Forelimb muscle (tissue), 1 donor: ENCODE results near the gene PNMA6E. TPM values are rescaled to one million over a fixed set of nuclear protein-coding genes. Genes with fewer than 3 reads are reported as not detected.
"Not testable (repeated sequence)": the region's sequence is repeated elsewhere in the genome, so short reads cannot be mapped to it uniquely, and the experiment has no call there.

Experiments used
- DNase-seq: peaks from one replicate; pipeline ENCODE4 v3.0.0-alpha.2; 2013; ENCODE audit warnings: low read depth
- polyA plus RNA-seq: library from polyadenylated mRNA; unstranded; fragments of 120-200 nt; gene quantifications from one replicate; pipeline ENCODE4 v1.2.1, GENCODE V29; 2013; ENCODE audit not compliant: insufficient read length

The PNMA6E gene
- polyA plus RNA-seq, 1 donor: not detected

- no peak for DNase-seq
These were observed 7.8 kb upstream of the PNMA6E start for GRCh38 chrX:153408871-153409351.

- DNase-seq: no peak
These were observed 7.1 kb upstream of the PNMA6E start for GRCh38 chrX:153408221-153408721.

DNA sequence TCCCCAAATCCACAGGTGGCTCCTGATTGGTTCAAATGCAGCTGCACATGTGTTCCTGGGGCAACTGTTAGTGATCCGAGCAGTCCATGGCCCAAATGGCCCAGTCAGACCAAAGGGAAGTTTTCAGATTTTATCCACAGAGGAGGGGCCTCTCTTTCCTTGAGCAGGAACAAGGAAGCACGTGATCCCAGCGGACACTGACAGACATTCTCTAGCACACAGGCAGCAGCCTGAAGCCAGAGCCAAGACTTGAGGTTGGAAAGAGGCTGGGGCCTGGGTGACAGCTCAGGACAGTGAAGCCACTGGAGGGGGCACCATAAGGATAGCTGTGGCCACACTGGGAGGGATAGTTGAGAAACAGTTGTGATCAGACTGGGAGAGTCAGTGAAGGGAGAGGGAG is 6.6 kb upstream of the PNMA6E start:
- DNase-seq: no peak

GRCh38 chrX:153406903-153407302 is 5.8 kb upstream of the PNMA6E start:
- DNase-seq: no peak

DNA sequence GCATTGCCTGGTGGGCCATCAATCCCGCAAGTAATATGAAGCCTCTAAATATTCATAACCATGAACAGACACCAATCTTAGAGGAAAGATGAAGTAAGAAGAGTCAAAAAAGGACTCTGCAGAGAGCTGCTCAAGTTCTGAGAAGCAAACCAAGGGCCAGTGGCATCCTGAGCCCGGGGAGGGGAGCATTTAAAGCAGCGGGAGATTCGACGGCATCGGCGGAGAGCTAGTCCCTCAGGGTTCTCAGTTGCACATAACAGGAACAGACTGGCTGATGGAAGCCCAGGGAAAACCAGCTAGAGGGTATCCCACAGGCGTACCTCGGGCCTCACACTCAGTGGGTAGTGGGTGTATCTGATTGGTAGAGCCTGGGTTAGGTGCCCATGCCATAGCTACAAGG is 4.9 kb upstream of the PNMA6E start:
- DNase-seq: no peak

DNA sequence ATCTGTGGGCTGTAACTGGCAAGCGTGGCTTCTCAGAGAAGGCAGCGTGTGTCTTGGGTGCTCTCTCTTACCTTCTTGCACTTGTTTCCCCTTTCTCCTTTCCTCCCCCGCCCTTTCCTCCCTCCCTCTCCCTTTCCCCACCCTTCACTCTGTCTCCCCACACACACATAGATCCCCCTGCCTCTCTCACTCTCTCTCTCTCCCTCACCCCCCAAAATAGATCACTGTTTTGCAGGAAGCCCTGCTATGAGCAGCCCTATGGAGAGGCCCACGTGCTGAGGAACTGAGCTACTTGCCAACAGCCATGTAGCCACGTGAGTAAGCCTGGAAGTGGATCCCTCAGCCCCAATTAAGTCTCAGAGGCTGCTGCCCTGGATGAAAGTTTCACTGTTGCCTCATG is 4.3 kb upstream of the PNMA6E start:
- DNase-seq: no peak

DNA sequence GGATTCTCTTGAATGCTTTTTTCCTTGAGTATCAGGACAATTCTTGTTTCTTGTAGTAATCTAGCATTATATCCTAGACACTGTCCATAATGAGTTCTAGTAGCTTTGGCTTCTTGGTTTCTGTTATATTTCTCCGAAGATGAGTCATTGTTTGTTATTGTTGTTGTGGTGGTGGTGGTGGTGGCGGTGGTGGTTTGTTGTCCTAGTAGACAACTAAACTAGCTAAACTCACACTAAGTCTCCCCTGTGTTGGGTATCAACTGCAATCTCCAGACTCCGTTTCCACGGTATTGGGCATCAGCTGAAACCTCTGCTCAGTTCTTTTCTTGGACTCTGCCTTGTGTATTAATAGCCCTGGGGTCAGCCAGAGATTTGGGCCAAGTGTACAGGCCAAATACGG is 3.2 kb upstream of the PNMA6E start:
- DNase-seq: not testable (repeated sequence)

- DNase-seq: no peak
These were observed 711 bp downstream of the PNMA6E start for GRCh38 chrX:153400146-153401132.

DNA sequence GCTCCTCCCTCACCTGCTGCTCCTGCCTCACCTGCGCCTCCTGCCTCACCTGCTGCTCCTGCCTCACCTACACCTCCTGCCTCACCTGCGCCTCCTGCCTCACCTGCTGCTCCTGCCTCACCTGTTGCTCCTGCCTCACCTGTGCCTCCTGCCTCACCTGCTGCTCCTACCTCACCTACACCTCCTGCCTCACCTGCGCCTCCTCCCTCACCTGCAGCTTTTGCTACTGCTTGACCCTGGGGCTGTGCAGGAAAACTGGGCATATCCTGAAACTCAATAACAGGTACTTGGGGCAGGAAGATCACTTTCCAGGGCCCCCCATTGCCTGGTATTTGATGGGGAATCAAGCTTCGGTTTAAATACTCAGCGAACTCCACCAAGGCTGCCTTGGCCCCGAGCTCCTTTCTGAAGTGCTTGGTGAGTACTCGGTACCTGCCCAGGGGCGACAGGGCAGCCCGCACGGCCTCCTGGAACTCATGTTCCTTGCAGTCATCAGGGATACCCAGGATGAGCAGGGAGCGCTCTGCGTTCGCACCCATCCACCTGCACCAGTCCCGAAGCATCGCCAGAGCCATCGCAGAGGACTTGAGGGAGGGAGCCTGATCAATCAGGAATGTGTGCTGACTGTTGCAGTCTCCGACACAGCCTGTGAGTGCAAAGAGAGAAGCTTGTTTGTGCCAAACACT is 2.7 kb downstream of the PNMA6E start:
- DNase-seq: no peak

DNA sequence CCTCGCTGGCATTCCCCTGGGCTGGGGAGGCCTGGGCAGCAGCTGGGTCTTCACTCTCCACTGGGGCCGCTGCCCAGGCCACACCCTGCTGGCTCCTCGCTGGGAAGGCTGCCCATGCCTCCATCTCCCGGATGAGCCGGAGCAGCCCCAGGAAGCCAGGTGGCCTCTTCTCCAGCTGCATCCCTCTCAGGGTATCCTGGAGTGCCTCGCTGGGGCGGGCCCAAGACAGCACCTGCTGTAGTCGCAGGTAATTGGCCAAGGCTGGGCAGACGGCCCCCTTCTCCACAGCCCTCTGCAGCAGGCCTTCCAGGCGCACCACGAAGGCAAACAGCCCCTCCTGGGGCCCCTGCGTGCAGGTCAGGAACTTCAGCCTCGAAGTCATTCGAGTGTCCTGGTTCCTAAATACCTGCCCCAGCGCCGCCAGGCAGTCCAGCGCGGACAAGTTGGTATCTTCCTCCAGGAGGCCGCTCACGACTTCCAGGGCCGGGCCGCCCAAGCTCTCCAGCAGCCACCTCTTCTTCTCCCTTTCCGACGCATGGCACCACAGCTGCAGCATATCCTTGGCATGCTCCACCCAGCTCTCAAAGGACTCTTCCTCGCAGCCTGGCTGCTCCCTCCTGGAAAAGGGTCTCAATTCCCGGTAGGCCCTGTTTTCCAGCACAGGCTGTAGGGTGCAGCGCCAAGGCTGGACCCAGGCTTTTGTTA is 3.7 kb downstream of the PNMA6E start:
- no peak for DNase-seq

- DNase-seq: no peak
These were observed 4.6 kb downstream of the PNMA6E start for GRCh38 chrX:153396320-153397195.

DNA sequence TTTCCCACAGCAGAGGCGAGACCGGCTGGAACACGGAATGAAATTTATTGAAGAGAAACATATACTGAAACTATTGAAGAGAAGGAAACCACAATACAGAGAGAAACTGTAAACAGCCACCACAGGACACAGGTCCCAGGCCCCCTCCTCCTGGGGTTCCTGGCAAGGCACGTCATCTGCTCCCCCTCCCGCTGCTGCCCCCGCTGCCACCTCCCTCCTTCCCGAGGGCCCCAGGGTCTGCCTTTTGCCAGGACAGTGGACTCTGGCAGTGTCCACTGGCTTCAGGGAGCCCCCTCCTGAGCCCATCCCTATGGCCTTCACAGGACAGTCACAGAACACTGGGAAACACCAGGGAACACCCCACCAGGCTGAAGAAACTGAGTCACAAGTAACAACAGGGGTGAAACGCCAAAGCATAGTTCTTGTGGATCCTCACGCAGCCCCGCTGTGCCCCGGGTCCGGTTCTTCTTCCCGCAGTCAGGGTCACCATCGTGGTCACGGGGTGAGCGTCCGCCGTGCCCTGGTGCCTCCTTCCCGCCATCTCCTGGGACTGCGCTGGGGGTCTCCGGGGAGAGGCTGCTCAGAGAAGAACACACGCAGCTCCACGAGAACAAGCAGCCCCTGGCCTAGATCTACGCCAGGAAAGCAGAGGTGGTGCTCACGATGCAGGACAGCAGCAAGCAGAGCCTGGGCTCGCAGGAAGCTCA is 5.4 kb downstream of the PNMA6E start:
- no peak for DNase-seq

GRCh38 chrX:153394612-153395011 is 6.5 kb downstream of the PNMA6E start:
- DNase-seq: no peak

DNA sequence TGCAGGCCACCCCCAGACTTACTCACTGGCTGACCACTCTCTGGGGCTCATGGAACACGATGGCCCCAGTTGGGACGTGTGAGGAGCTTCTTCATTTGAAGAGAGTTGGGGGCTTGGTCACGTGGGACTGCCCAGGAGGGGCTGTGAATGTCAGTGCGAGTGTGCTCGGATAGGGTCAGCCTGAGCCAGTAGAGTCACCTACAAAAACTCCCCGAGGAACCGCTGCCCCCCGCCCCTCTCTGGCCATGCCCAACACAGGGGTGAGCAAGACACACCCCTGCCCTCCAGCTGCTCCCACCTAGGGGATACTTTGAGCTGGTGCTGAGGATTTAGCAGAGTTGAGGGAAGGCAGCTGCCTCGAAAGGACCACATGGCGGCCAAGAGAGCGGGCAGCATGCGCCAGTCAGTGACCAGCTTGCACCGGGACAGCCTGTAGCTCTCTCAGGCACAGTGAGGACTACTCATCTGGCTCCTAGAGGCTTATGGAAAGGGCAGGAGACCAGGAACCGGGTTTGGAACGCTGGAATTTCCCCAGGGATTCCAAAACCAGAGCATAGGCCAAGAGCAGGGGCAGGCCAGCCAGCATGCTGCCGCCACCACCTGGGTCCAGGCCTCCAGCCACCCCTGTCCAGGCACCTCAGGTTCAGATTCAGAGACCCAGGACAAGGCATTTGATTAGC is 8.4 kb downstream of the PNMA6E start:
- DNase-seq: no peak

GRCh38 chrX:153389460-153389768 is 11.7 kb downstream of the PNMA6E start:
- DNase-seq: not testable (repeated sequence)

DNA sequence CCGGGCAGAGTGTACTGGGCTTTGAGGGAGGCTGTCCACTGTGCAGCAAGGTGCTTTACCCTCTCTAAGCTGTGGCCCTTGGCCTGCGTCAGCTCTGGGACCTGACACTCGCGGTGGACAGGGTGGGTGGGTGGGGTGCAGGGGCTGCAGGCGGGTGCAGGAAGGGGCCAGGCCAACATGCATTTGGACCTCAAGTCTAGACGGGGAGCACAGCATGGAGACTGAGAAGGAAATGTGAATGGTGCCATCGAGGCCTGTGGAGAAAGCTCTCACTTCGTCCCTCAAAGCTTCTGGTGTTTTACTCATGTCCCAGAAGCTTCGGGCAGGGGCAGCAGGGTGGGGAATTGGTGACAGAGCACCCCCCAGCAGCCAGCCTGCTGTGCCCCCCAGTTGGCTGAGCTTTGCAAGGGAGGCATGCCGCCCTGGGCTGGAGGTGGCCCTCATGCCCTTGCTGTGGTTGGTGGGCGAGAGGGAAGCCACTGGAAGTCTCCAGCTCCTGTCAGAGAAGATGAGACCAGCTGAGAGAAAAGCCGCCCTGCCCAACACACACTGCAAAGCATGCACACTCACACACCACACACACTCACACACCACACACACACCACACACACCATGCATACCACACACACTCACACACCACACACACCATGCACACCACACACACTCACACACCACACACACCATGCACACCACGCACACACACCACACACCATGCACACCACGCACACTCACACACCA is 12.3 kb downstream of the PNMA6E start:
- DNase-seq: no peak

DNA sequence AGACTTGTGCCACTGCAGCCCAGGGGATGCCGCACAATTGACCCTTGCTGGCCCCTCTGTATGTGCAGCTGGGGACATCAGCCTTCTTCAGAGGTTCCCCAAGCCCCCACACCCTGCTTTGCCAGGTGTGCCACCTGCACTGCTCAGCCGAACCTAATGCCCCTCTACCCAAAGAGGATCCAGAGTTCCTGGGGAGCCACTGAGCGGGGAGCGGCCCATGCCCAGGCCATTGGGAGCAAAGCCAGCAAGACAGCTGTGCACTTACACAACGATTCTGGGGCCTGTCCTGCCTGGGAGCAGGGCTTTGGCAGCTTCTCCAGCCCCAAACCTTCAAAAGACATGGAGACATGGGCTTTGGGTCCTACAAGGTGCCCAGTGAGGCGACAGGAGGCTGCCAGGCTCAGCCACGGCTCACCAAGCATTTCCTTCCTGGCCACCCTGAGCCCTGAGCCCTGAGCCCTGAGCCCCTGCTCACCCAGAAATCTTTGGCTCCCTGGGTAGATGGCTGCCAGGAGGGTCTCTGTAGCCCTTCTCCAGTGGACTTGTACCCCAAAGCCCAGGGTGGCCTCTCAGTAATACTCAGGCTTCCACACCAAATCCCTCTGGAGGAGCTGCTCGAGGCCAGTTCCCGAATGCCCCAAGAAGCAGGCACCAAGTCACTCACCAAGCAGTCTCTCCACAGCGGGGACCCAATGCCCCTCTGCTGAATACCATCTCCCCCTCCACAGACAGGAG is 13.0 kb downstream of the PNMA6E start:
- DNase-seq: no peak

DNA sequence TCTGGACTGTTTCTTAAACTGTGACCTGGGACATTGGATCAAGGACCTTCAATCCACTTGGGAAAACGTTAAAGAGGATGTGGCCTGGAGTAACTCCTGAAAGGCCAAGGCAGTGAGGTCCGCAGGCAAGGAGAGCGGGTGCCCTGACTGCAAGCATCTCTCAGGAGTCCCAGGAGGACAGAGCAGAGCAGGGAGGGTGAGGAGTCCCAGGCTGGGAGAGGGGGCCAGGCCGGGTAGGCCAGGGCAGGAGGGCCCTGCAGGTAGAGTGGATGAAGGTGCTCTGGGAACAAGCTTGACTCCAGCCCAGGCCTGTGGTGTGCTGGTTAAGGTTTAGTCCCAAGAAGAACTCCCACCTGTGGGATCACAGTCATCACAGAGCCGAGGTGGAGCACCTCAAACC is 13.8 kb downstream of the PNMA6E start:
- DNase-seq: no peak
